ENCODE results near the gene EEF2.

EEF2 gene

DNA sequence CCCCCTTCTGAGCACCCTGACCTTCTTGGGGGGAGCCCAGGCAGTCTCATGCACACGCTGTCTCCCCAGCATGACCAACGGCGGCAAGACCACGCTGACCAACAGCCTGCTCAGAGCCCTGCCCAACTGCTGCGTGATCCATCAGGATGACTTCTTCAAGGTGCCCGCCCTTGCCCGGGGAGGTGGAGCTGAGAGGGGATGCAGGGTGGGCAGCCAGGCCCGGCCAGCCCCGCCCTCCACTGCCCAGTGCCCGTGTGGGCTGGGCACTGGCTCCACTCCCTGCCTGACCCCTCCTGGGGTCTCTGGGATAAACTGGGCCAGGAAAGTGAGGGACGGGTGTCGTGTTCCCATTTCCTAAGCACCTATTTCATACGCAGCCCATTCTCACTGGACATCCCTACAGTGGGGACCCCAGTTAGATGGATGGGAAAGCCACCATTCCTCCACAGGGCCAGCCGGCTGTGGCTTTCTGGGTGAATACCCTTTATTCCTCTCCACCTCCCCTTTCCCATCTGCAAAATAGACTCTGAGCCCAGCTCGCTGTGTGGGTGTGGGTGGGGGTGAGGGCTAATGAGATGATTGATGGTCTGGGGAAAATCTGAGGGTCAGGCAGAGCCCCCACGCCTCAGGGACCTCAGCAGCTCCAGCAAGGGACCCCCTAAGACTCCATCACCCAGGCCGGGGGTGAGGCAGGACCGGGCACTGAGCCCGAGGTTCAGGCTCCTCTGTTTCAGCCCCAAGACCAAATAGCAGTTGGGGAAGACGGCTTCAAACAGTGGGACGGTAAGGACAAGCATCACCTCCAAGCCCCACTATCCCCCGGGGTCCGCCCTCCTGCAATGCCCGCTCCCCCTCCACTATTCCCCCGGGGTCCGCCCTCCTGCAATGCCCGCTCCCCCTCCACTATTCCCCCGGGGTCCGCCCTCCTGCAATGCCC, 48.5 kb downstream of the EEF2 start:
- H3K4me1 Mint-ChIP-seq (ENCODE audit: low read depth), result peaks cover 1% of the 10 kb centered on the region
- no peak for DNase-seq
- no peak overlapping the region for H3K27ac Mint-ChIP-seq
- H3K36me3 Mint-ChIP-seq (ENCODE audit: low read depth), result no peaks in the 10 kb centered on the region
- H3K9me3 Mint-ChIP-seq, result no peaks in the 10 kb centered on the region
- peaks cover 19% of the 10 kb centered on the region for H3K27me3 Mint-ChIP-seq
- no peak overlapping the region for H3K4me3 Mint-ChIP-seq

DNA sequence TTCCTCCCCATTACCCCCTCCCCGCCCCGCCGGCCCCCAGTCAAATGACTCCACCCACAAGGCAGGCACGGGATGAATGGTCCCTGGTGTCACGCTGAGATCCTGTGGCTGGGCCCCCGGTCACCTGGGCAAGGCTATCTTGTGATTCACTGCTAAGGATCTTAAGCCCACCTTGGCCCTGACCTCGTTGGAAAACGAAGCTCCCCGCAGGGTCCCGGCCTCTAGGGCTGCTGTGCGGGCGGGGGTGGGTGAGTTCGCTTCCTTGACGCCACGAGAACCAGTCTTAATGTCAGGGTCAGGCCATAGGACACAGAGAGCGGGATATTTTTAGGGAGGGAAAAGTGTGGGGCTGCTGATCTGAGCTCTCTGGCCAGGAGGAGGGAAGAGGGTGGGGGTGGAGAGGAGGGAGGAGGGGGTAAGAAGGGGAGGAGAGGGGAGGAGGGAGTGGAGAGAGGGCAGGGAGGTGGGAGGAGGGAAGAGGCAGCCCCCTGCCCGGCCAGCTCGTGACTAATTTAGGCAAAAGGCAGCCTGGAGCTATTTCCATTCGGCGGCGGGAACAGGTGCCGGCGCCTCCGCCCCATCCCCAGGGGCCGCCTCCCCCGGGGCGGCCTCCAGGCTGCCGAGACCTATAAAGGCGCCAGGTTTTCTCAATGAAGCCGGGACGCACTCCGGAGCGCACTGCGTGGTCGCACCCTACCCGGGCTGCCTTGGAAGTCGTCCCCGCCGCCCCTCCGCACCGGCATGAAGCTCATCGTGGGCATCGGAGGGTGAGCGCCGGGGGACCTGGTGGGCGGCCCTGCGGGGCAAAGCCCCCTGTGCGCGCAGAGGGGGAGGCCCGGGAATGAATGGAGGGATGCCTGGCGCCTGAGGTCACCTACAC, 52.1 kb downstream of the EEF2 start, which contains the start of gene NMRK2:
Gene NMRK2 (plus strand): TSS at position 139 of the 880 bp plus-strand sequence. CDS start 603 bp downstream, at position 742.
- Mint-ChIP-seq H3K27ac (no peak within 1 kb of the TSS), H3K4me1 (ENCODE audit: low read depth) (peaks cover 1% of the 10 kb centered on the region), H3K36me3 (ENCODE audit: low read depth) (no peaks in the 10 kb centered on the region), H3K27me3 (peaks cover 26% of the 10 kb centered on the region), H3K9me3 (no peaks in the 10 kb centered on the region), H3K4me3 (no peak within 1 kb of the TSS)
- no peak for DNase-seq

DNA sequence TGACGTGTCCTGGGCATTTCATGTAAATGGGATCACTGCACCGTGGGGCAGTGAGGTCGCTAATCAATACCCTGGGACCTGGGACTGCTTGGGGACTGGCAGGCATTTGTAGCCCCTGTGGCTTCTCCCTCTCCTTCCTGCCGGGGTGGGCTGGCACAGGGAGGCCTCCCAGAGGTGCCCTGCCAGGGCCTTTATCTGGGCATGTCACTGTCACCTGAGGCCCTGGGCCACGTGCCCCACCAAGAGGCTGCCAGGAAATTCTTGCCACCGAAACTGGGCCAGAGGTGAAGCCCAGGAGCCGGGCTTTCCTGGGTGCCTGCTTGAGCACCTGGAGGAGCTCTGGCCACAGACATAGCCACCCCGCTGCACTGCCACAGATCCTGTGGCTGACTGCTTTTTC, 54.2 kb downstream of the EEF2 start:
- H3K9me3 Mint-ChIP-seq, result no peaks in the 10 kb centered on the region
- H3K4me1 Mint-ChIP-seq (ENCODE audit: low read depth), result peaks cover 1% of the 10 kb centered on the region
- no peak overlapping the region for H3K4me3 Mint-ChIP-seq
- no peak overlapping the region for H3K27ac Mint-ChIP-seq
- no peak for DNase-seq
- H3K27me3 Mint-ChIP-seq, result peaks cover 26% of the 10 kb centered on the region
- H3K36me3 Mint-ChIP-seq (ENCODE audit: low read depth), result no peaks in the 10 kb centered on the region
